GM18868 (cell line): ENCODE results near the gene STIM1.
A peak's percentile ranks its signal among the peaks of the same experiment; 100 is the strongest.
"Not testable (repeated sequence)": the region's sequence is repeated elsewhere in the genome, so short reads cannot be mapped to it uniquely, and the experiment has no call there.

ENCODE experiments used
- ATAC-seq: cut with Tn5 transposase; IDR thresholded peaks from one replicate; pipeline ENCODE4 v1.9.1; 2021; ENCODE audit warnings: mild to moderate bottlenecking, moderate library complexity; ENCODE audit not compliant: unreplicated experiment

The STIM1 gene

GRCh38 chr11:3879967-3880542 is 24.6 kb downstream of the STIM1 start:
- no peak for ATAC-seq

DNA sequence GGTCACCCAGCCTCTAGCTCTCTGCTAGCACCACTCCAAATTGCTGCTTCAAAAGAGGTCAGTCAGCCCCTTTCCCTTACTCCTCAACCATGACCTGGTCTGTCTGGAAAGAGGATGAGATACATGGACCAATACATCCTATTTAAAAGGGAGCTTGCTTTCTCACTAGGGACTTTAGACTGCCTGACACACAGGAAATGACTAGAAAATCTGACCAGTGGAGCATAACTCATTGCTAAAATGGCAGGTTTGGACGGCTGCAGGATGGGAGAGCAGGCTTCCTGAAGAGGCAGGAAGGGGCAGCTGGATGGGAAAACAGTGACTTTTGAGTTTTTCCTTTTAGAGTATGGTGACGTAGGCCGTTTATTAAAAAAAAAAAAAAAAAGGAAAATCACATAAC is 25.3 kb downstream of the STIM1 start:
- no peak for ATAC-seq

GRCh38 chr11:3882655-3883054 is 27.2 kb downstream of the STIM1 start:
- no peak for ATAC-seq

- no peak for ATAC-seq
Measured at GRCh38 chr11:3885855-3886254, 30.4 kb downstream of the STIM1 start.

DNA sequence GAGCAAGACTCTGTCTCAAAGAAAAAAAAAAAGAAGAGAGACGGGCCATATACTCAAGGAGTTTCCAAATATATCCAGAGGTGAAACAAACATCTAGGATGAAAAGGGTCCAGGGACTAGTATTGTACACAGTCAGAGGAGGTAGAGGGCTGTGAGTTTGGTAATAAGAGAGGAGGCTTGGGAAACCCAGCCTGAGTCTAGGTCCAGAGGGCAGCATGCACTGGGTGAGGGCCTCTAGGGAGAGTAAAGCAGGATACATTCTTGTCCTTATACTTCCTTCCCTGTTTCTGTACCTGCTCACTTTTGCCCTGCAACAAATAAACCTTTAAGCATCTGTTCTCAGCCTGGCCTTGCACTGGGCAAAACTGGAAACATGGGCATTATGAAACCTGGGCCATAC is 31.5 kb downstream of the STIM1 start:
- no peak for ATAC-seq

GRCh38 chr11:3888876-3889275 is 33.4 kb downstream of the STIM1 start:
- ATAC-seq, result no peak

GRCh38 chr11:3890014-3890413 is 34.5 kb downstream of the STIM1 start:
- ATAC-seq, result no peak

- ATAC-seq, result no peak
Measured at GRCh38 chr11:3890806-3891205, 35.3 kb downstream of the STIM1 start.

DNA sequence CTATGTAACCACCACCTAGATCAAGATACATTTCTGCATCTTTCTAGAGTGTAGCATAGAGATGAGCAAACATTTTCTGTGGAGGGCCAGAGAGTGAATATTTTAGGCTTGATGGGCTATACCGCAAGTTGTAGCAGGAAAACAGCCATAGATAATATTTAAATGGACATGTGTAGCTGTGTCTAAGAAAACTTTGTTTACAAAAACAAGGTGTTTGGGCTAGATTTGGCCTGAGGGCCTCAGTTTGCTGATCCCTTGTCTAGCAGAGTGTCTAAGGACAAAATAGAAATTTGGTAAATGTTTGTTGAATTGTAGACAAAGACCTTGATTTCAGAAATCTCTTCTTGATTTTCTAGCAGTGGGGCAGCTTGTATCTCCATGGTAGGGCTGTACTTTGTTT is 36.3 kb downstream of the STIM1 start:
- no peak for ATAC-seq

DNA sequence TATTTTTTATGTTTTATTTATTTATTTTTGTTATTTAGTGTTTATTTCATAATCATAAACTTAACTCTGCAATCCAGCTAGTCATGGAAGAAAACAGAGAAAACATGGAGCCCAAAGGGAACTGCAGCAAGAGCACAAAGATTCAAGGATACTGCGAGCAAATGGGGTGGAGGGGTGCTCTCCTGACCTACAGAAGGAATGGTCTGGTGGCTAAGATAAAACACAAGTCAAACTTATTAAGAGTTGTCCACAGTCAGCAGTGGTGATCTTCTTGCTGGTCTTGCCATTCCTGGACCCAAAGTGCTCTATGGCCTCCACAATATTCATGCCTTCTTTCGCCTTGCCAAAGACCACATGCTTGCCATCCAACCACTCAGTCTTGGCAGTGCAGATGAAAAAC is 36.7 kb downstream of the STIM1 start:
- no peak for ATAC-seq

DNA sequence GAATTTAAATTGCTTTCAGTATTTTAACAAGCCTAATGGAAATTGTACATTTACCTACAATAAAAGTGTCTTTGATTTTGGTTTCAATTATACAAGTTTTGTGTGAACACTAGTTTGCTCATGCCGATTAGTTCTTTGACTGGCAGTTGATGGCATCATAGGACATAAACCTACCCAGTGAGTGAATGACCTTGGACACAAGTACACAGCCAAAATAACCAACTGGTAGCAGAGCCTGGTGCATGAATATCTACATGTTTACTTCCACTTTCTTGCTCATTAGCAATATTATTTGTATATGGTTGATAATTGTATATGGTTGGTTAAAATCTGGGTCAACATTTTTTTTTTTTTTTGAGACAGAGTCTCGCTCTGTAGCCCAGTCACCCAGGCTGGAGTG is 37.8 kb downstream of the STIM1 start:
- ATAC-seq, result no peak

GRCh38 chr11:3894128-3894731 is 38.8 kb downstream of the STIM1 start:
- peak; percentile 98 for ATAC-seq

DNA sequence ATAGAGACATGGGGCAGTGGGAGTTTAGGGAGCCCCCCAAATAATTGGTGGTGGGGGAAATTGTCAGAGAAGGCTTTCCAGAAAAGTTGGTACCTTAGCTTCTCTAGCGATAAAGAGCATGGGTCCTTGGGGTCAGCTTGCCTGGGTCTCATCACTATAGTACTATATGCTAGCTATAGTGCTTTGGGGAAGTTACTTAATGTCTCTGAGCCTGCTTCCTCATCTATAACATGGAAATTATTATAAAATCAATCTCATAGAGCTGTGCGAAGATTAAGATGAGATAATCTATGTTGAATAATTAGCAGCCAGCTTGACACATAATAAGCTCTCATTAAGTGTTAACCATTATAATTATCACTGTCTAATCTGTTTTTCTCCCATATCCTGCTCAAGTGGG is 41.2 kb downstream of the STIM1 start:
- no peak for ATAC-seq

DNA sequence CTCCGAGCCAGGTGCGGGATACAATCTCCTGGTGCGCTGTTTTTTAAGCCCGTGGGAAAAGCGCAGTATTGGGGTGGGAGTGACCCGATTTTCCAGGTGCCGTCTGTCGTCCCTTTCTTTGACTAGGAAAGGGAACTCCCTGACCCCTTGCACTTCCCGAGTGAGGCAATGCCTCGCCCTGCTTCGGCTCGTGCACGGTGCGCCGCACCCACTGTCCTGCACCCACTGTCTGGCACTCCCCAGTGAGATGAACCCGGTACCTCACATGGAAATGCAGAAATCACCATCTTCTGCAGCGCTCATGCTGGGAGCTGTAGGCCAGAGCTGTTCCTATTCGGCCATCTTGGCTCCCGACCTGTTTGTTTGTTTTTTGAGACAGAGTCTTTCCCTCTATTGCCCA is 44.8 kb downstream of the STIM1 start:
- not testable (repeated sequence) for ATAC-seq

- no peak for ATAC-seq
Measured at GRCh38 chr11:3901249-3902025, 46.0 kb downstream of the STIM1 start.

GRCh38 chr11:3902441-3902840 is 47.0 kb downstream of the STIM1 start:
- no peak for ATAC-seq

- peak; percentile 31 for ATAC-seq
Measured at GRCh38 chr11:3903207-3903896, 47.9 kb downstream of the STIM1 start.

- no peak for ATAC-seq
Measured at GRCh38 chr11:3904228-3904627, 48.8 kb downstream of the STIM1 start.

DNA sequence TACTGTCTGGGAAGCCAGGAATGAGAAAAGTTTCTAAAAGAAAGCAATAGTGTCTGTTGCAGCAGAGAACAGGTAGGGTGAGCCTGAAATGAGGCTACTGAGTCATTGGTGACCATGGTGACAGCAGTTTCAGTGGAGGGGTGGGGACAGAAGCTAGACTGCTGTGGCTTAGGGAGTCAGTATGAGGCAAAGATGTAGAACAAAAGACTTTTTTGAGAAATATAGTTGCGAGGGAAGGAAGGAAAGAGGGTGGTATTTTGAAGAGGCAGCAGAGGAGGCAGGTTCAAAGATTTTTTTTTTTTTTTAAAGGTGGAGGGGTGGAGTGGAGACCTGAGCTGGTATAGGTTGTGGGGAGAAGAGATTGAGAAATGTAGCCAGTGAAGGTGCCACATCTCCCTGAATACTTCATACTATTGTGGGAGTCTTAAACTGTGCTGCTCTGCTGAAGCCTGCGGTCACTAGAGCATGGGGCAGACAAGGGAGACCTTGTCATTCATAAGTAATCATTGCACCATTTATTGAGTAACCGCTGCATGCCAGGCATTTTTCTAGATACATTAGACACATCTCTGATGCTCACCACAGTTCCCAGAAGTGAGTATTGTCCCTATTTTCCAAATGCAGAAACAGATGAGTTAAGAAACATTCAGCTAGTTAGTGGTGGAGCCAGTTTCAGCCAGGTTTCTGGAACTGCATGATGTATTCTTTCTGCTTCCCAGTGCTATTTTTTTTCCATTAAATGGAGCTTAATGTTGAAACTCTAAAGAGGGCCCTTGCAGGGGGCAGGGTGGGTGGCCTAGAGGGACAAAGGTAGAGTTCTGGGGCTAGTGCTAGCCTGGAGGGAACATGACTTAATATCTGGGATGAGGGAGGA is 49.9 kb downstream of the STIM1 start:
- ATAC-seq, result peak; percentile 95

- no peak for ATAC-seq
Measured at GRCh38 chr11:3906166-3906565, 50.7 kb downstream of the STIM1 start.

DNA sequence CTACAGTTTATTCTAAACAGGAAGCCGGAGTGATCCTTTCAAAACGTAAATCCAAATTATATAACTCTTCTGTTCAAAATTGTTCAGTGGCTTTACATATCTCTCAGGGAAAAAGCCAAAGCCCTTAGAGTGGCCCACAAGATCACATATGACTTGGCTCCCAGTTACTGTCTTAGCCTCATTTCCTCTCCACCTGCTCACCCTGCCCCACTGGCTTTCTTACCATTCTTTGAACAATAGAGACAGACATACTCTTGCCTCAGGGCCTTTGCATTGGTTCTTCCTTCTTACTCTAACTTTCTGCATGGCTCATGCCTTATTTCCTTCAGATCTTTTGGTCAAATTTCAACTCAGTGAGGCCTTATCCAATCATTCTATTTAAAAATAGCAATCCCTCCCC is 52.1 kb downstream of the STIM1 start:
- ATAC-seq, result no peak
